NCI-H526 treated with DMSO at 0.1 percent for 48 hours (cell line): ENCODE results near the gene RER1.

Experiments
- DNase-seq: peaks from one replicate; lab custom pipeline; 2025; lab: John Stamatoyannopoulos, UW

The RER1 gene

DNA sequence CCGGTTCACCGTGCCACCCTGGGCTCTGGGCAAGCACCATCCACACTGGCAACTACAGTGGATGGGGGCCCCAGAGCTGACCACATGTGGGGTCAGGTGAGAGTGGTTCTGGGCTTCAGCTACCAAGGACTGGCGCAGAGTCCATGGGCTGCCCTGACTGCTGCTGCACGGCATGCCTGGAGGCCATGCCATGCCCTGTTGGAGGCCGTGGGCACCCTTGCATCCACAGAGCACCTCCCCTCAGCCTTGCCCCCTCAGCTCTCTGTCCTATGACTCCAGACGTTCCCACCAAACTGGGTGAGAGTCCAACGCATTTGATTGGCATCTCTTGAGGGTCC, 15.7 kb upstream of the RER1 start:
- DNase-seq, result no peak

DNA sequence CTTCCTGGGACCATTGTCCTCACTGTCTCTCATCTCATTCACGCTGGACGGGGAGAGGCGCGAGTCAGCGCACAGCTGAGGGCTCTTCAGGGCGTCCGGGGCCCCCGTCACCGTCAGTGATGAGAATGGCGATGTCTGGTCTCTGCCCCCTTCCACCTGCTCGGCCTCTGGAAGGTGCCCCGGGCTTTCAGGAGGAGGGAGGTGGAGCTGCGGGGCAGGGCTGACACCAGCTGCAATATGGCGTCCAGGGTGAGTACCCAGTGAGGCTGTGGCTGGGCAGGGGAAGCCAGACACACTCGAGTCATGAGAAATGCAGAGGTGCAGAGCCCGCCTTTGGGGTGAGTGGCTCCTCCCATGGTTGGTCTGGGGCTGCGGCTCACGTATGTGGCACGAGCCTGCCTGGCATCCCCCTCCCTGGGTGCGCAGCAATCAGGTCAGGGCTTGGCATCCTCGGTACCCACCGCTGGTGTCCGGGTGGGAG, 15.3 kb upstream of the RER1 start:
- no peak for DNase-seq

DNA sequence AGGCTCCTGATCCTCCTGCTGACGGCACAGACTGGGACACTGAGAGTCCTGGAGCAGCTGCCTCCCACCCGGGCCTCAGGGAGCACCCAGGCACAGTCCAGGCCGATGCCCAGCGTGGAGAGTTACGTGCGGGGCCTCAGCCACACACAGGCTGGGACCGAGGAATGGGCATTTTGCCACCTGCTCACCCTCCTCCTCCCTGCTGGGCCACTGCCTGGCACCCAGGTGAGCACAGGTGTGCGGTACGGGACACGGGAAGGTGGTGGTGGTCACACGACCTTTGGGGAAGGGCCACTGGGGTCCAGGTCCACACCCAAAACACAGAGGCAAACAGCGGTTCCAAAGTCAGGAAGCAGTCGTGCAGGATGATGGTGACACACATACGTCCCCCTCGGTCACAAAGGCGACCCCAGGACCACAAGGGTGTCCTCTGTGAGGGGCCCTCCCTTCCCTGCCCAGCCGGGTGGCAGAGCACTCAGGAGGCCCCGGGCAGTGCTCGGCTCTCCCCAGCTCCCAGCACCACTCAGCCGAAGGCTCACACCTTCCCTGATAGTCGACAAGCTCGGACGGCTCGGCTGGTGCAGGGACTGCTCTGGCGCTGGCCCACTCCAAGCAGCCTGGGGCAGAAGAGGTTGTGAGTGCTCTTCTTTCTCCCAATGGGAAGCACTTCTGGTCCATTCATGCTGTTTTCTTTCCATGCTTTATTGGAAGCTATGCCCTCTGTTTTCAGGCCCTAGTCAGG, 14.5 kb upstream of the RER1 start:
- DNase-seq, result no peak

DNA sequence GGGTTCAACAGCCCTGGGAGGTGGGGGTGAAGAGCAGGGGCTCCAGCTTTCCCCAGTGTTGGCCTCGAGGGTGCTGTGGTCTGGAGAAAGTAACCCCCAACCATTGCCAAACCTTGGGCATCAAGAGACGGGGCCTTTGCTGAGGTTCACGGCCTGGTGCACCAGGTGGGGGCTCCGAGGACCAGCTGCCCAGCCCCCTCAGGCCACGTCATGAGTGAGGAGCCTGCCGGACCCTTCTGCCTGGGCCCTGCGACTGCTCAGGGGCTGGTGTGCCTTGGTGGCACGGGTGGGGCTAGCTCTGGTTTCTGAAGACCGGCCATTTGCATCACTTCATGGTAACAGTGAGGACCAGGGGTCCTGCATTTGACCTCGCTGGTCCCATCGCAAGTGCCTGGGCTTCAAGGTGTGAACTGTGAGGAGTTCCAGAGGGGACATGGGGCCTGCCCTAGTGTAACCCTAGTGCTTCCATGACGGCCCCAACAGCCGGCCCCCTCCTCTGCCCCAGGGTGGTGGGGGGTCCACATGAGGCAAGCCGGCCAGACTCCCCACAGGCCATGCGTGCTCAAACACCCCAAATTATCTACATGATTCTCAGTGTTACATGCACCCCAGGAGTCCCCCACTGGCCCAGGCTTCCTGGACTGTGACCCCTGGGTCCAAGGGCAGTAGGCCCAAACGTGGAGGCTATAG, 13.7 kb upstream of the RER1 start:
- DNase-seq, result no peak

DNA sequence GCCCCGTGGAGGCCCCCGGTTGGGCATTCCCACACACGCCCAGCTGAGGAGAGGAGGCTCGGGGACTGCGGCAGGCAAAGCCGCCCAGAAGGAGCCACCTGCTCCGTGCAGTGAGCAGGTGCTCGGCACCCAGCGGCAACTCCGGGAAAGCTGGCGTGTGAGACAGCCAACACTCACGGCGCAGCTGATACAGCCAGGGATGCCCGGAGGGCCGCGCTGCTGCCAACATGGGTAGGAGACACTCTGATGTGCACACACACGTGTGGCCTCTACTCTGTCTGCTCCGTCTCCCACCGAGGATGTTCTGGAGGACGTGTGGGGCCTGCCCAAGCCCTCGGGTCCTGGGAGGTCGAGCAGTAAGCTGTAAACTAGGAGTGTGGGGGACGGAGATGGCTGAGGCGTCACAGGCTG, 13.2 kb upstream of the RER1 start:
- DNase-seq, result peak; percentile 9

DNA sequence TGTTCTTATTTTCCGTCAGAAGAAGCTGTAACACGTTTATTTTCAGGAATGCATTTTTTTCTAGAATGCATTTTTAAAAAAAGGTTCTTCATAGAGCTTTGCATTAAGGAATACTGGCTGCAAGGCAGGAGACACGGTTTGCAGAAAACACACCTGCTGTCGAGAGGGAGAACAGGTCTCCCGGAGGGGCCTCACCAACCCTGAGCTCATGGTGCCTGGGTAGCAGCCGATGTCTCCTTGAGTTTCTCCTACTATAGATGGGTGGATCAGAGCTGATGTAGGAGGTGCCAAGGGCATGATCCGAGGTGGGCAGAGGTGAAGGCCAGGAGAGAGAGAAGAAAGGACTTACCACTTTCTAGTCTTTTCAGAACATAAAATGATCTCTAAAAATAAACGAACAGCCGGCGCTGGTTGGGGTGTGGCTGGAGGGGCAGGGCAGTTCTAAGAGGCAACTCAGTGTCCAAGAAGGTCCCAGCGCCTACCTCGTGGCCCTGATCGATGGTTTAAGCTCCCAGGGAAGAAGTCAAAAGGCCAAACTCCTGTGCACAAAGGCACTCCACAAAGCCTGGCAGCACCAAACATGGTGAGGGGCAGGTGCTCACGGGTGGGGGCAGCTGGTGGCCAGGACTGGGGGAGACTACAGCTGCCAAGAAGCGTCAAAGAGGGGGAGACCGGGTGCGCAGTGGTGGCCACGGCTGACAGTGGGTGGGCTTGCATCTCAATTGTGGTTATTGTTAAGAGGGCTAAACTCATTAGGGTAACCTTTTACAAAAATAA, 12.5 kb upstream of the RER1 start:
- no peak for DNase-seq

DNA sequence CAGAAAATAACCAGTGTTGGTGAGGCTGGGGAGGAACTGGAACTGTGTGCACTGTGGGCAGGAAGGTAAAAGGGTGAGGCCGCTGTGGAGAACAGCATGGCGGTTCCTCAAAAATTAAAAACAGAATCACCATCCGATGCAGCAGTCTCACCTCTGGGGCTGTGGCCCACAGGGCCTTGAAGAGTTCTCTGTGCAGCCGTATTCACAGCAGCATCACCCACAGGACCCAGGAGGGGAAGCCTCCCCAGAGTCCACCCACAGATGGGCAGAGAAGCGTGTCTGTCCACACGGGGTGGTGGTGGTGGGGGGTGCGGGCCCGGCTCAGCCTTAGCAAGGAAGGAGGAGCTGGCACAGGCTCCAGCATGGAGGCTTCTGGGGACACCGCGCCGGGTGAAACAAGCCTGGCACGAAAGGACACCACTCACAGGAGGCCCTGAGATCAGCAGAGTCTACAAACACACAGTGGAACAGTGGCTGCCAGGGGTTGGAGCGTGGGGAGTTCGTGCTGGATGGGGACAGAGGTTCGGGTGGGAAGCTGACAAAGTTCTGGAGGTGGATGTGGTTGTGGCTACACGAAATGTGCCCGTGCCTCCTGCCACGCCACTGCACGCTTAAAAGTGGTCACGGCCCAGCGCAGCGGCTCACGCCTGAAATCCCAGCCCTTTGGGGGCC, 11.8 kb upstream of the RER1 start:
- no peak for DNase-seq

DNA sequence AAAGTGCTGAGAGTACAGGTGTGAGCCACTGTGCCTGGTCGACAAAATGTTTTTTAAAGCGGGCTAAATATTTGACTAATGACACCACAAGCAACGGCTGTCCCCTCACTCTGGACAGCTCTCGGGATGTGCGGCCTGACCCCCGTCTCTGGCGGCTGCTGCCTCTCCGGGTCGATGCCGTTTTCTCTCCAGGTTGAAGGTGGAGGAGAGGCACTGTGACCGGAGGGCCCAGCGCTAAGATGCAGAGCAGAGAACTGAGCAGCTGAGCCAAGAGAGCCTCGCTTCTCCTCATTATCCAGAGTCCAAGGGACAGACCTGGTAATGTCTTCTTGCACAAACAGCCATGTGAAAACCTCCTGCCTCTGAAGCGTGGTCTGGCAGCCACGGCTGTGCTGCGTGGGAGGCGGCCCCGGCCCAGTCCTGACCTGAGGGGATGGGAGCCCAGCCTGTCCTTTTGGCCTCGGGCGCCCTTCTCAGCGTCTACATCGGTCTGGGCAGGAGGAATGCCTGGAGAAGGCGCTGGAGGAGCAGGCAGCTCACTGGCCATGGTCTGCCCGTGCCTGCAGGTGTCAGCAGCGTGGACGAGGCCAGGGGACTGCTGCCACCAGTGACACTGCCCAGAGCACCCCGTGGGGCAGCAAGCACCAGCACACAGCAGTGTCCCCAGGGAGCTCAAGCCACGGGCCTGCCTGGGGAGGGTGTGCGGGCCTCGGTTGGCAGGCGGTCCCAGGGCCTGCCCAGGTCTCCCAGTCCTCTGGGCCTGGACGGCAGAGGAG, 10.6 kb upstream of the RER1 start:
- no peak for DNase-seq

DNA sequence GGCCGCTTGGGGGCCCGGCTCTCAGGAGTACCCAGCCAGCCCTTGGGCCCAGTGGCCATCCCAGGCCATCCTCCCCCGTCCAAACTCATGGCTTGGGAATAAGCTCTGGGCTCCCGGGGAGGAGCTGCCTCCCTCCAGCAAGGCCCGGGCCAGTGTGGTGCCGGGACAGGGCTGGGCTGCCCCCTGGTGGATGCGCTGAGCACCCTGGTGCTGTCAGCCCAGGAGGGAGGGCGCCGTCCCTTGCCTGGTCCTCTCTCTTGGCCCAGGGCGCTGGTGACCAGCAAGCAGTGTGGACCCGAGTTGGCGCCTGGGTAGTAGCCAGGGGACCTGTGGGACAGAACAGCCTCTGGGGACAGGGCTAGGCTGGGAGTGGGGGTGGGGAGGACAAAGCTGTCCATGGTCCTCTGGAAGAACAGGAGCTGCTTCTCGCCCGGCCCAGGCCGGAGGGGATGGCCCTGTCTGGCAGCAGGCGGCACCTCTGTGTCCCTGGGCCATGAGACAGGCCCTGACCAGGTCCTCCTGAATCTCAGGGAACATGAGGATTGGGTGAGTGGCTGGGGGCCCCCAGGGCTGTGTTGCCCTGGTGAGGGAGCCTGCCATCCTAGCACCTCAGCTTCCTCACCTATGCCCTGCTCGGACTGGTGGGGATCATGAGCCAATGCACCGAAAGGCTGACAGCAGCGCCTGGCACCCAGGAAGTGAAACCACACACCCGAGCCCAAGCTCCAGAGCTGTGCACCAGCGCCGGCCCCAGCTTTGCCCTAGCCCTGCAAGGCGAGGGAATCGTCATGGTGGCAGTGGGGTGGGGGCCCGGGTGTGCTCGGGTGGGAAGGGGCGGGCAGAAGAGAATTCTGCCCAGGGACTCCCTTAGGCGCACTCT, 9.7 kb upstream of the RER1 start:
- DNase-seq, result peak; percentile 22

DNA sequence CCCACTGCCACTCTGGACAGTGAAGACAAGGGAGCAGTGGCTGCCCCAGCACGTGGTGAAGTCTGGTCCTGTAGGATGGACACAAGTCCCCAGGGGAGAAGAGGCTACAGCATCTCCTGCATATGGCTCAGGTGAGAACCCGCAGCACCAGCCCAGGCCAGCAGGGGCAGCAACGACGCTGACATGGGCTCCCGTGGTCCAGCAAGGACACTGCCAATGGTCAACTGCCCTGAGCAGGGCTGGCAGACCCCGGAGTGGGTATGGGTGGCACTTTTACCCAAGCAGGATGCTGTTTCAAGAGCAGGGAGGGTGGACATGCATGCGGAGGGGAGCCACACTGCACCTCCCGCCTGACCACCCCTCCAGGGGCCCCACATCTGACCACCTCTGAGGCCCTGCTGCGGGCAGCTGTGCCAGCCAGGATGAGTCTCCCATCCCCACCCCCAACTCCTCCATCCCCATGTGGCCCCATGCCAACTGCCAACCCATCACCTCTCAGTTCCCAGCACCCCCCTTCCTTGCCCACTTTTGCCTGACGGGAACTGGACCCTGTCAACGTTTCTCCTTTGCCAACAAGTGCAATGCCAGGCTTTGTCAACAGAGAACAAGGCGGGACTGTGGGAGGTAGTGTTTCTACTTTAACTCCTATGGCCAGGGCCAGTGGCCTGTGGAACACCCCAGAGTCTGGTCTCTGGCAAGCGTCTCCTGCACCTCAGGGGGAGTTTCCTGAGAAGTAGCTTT, 8.8 kb upstream of the RER1 start:
- no peak for DNase-seq

DNA sequence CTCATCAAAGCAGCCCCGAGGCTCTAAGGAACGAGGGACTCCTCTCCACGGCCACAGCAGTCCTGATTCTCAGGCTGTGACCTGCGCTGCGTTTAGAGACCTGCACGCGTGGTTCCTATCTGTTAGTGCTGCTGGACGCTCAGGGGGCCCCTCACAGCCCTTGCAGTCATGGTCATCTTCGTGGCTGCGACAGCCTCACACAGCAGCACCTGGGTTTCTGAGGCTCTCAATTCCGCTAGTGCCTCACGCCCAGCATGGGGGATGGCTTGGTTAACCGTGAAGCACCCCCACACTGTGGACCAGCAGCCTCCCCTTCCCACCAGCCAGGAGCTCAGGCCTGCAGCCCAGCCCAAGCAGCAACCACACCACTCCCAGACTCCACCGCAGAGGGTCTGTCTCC, 8.1 kb upstream of the RER1 start:
- DNase-seq, result no peak

DNA sequence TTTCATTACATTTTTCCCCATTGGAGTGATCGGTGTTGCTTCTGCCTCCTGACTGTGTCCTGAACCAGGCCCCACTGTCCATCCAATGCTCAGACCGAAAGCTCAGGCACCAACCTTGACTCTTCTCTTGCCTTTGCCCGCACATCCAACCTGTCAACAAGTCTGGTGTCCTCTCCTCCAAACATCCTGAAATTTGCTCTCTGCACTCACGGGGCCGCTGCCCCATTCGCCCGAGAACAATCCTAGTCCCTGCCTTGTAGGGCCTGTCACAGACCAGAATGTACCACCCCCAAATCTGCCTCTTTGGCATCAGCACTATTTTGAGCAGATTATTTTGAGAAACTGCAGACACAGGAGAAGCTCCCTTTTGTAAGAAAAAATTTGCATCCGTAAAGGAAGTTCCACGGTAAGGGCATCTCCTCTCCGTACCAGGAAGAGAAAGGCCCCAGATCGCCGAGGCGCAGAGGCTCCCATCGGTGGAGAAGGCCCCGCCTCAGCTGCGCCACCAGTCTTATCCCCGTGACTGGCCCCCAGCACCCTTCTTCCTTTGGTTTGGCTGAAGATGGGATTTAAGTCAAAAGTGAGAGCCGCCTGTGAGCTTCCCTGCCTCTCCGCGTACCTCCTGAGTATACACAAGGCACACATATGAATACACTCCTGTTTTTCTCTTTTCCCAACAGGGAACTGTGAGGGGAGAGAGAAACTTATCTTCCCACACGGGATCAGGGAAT, 7.3 kb upstream of the RER1 start:
- no peak for DNase-seq

DNA sequence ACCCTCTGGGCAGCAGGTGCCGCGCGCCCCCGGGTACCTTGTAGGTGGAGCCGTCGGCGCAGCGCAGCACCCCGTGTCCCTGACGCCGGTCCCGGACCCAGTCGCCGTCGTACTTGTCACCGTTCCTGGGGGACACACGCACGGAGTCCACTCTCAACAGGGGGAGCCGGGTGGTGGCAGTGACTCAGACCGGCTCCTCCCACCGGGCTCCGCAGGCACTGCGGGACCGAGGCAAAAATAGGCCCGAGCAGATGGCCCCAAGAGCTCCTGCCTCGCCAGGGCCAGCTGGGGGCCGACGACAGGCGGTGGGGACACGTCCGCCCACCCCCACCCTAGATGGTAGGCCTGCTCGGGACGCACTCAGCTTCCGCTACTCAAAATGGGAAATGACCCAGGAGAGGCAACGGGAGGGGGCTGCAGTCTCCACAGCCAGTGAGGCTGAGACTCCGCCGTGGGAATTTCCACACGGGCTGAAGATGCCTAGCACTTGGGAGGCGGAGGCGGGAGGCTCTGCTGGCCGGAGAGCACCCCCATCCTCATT, 6.6 kb upstream of the RER1 start:
- DNase-seq, result no peak

DNA sequence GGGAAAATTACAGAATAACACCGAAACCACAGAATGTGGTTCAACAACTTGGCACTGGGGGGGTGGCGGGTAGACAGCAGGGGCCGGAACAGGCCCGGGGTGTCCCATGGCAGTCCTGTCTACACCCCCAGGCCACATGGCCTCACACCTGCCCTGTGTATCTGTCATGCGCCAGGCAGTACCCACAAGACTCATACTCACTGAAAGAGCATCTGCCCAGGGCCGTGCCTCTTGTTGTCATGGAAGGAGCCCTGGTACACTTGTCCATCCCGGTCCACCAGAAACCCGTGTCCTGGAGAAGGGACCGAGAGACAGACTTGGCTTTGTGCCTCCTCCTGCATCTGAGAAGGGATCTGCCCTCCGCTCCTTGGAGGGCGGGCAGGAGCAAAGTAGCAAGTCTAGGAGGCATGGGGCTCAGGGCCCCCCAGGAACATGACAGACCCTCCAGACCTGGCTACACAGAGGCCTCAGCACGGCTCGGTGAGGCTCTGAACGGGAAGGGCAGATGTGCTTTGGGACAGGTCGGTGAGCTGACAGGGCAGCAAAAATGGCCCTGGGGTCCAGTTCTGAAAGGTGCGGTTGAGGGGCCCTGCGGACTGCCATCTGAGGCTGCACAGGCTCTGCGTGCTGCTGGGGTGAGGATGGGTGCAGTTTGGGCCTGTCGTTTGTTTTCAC, 5.9 kb upstream of the RER1 start:
- DNase-seq, result no peak

DNA sequence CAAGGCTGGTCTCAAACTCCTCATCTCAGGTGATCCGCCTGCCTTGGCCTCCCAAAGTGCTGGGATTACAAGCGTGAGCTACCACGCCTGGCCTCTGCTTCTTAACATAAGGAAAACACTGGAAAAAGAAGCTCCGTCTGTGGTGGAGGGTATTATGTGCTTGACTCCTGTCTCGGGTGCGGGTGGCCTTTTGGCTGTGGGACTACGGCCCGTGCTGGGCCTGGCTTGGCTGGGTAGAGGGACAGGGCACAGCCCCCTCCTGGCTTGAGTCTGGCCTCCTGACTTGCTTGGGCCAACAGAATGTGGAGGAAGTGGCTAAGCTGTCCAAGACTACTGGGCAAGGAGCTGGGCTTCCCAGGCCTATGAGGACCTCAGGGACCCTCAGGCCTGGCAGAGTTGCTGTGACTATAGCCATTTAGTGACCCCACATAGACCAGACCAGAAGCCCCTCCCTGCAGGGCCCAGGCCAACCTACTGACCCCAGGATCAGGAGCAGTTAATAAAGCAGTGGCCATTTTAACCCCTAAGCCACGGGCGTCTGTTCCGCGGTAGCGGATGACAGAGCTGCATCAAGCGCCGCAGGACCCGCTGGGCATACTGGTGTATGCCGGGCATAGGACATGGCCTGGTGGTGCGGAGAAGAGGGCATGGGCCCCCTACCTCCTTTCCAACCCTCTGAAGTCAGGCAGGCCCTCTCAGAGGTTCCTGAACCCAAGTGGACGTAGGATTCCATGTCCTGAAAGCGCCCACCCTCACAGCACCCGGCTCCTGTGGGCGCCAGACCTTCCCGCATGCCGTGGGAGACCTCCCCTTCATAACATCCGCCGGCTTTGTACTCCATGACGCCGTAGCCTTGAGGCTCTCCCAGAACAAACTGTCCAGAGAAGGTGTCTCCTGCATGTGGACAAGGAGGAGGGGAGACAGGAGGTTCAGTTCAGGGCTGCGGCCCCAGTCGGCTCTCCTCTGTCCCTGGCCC, 4.7 kb upstream of the RER1 start:
- no peak for DNase-seq

DNA sequence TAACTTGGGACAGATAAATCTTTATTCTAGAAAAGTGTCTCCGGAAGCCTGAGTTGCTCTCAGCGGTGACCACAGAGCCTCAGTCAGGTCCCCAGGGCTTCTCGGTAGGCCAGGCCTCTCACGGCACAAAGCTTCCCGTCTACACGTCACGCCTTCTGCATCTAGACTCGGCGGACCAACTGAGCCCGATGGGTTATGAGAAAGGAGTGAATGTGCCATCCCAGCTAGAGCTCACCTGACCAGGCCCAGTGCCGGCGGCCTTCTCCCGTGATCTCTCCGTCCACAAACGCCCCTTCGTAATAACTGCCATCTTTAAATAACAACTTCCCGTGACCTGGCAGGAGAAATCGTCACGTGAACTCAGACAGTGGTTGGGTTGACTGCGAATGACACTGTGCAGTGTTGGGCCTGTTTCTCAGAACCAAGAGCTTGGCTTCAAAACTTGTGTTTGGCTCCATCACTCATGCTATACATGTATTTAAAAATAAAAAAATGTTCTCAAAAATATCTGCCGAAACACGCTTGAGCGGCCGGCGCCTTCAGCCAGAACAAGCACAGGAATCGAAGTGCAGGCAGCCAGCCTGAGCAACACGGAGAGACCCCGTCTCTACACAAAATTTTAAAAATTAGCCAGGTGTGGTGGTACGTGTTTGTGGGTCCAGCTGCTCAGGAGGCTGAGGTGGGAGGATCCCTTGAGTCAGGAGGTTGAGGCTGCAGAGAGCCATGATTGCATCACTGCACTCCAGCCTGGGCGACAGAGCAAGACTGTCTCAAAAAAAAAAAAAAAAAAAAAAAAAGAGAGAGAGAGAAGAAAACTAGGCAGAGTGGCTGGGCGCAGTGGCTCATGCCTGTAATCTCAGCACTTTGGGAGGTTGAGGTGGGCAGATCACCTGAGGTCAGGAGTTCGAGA, 3.4 kb upstream of the RER1 start:
- no peak for DNase-seq
